Upper lobe of right lung (tissue), 1 donor: ENCODE measurements around the gene SETD3. TPM values are rescaled to one million over a fixed set of nuclear protein-coding genes. Genes with fewer than 3 reads are reported as not detected.

Experiments used
- ATAC-seq: fragments of 200-7000 bp; cut with Tn5 transposase; one replicate; pipeline ENCODE4 v1.9.1; 2020; ENCODE audit warnings: mild to moderate bottlenecking, moderate library complexity
- DNase-seq: peaks from one replicate; pipeline ENCODE4 v3.0.0-alpha.2; 2020
- H3K27ac ChIP-seq: fragments of 200-600 bp; one replicate; pipeline ENCODE4 v1.8.0; 2022
- H3K27me3 ChIP-seq: fragments of 200-600 bp; one replicate; pipeline ENCODE4 v1.8.0; 2022; ENCODE audit warnings: mild to moderate bottlenecking
- H3K36me3 ChIP-seq: fragments of 200-600 bp; one replicate; pipeline ENCODE4 v1.8.0; 2022
- H3K4me1 ChIP-seq: fragments of 200-600 bp; one replicate; pipeline ENCODE4 v1.8.0; 2022
- H3K4me3 ChIP-seq: fragments of 200-600 bp; one replicate; pipeline ENCODE4 v1.8.0; 2022; ENCODE audit warnings: mild to moderate bottlenecking
- H3K9me3 ChIP-seq: fragments of 200-600 bp; one replicate; pipeline ENCODE4 v1.8.0; 2022
- intact Hi-C: fragments of 100-400 bp; cut with DNase I; formaldehyde crosslinking; loops from one replicate; pipeline ENCODE4 v1.11.0; 2022
- total RNA-seq: library from RNA; stranded (reverse); fragmentation: NEBNext Ultra II Directional; extraction: Animal tissue kit (Norgen Biotek cat#: 25700); gene quantifications from one replicate; pipeline ENCODE4 v1.2.1, GENCODE V29; 2021
- TF ChIP-seq, protein P1 (sequence below): fragments of 200-600 bp; IDR thresholded peaks from one replicate; pipeline ENCODE4 v1.8.0; 2022; ENCODE audit warnings: antibody characterized with exemption
- donor health status: DM: no; HTN: yes; CAD: no; lungs with severe emphysema.

The SETD3 gene
- total RNA-seq, 1 donor from 2014 or later: 90.3 TPM

DNA sequence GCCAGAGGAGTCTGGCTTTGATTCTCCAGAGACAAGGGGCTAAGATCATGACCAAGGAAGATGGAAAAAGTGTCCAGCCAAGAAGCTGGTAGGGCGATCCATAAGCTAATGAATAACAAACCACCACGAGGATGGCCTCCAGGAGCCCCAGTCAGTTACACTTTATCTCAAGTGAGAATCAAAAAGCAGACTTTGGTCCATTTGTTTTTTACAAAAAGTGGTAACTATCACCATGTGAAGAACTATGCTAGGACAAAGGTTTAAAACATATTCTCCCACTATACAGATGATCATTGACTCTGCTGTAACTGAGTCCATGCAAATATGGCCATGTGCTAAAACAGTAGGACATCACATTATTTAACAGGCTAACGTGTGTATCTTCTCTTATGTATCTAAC, 13.9 kb downstream of the SETD3 start:
- TF ChIP-seq, protein P1, sequence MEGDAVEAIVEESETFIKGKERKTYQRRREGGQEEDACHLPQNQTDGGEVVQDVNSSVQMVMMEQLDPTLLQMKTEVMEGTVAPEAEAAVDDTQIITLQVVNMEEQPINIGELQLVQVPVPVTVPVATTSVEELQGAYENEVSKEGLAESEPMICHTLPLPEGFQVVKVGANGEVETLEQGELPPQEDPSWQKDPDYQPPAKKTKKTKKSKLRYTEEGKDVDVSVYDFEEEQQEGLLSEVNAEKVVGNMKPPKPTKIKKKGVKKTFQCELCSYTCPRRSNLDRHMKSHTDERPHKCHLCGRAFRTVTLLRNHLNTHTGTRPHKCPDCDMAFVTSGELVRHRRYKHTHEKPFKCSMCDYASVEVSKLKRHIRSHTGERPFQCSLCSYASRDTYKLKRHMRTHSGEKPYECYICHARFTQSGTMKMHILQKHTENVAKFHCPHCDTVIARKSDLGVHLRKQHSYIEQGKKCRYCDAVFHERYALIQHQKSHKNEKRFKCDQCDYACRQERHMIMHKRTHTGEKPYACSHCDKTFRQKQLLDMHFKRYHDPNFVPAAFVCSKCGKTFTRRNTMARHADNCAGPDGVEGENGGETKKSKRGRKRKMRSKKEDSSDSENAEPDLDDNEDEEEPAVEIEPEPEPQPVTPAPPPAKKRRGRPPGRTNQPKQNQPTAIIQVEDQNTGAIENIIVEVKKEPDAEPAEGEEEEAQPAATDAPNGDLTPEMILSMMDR: no peak
- DNase-seq: no peak
- no peak for ATAC-seq
- no peaks in the 10 kb centered on the region for H3K9me3 ChIP-seq
- intact Hi-C loops: no loop called here
- no peak overlapping the region for H3K27ac ChIP-seq
- H3K4me1 ChIP-seq: peaks cover 15% of the 10 kb centered on the region
- no peak overlapping the region for H3K4me3 ChIP-seq
- H3K36me3 ChIP-seq: peaks cover 36% of the 10 kb centered on the region
- no peaks in the 10 kb centered on the region for H3K27me3 ChIP-seq

DNA sequence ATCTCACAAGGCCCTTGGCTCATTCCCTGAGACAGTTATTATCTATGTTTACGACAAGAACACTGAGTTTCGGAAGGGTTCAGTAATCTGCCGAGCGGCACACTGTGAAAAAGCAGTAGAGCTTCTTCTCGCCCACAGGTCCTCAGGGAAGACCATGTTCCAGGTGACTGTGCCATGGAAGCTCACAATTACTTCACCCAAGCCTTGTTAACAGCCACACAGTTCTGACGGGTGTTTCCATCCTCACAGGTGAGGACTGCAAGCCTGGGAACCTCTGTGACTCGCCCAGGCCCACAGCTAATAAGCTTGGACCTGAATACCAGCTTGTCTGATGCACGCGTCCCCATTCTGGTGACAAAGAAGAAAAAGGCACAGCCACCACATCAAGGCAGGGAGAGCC, 15.4 kb downstream of the SETD3 start:
- peaks cover 51% of the 10 kb centered on the region for H3K36me3 ChIP-seq
- H3K9me3 ChIP-seq: no peaks in the 10 kb centered on the region
- peaks cover 15% of the 10 kb centered on the region for H3K4me1 ChIP-seq
- intact Hi-C loops: no loop called here
- no peak overlapping the region for H3K4me3 ChIP-seq
- TF ChIP-seq, protein P1: no peak
- H3K27me3 ChIP-seq: no peaks in the 10 kb centered on the region
- ATAC-seq (no peak), DNase-seq (no peak)
- H3K27ac ChIP-seq: no peak overlapping the region

DNA sequence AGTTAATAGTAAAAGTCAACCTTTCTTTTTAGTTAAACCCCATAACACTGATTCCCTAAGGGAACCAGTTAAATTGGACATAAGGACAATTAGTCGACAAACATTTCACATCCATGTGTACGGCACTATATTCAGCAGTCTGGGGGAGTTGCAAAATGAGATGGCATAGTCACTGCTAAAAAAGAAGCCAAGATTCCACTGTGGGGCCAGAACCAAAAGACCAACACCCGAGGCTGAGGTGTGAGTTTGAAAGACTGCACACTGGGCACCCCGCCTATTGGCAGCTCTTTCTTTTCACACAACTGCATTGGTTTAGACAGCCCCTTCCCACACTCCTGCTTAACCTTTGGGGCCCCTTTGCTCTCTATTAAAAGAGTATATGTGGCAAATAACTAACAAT, 16.7 kb downstream of the SETD3 start:
- intact Hi-C loops: no loop called here
- ATAC-seq (no peak), DNase-seq (no peak)
- no peak overlapping the region for H3K4me3 ChIP-seq
- no peaks in the 10 kb centered on the region for H3K9me3 ChIP-seq
- H3K36me3 ChIP-seq: peaks cover 64% of the 10 kb centered on the region
- H3K4me1 ChIP-seq: peaks cover 15% of the 10 kb centered on the region
- H3K27ac ChIP-seq: no peak overlapping the region
- H3K27me3 ChIP-seq: no peaks in the 10 kb centered on the region
- TF ChIP-seq, protein P1: no peak

GRCh38 chr14:99462210-99462609, 18.4 kb downstream of the SETD3 start:
- TF ChIP-seq, protein P1: no peak
- ATAC-seq: no peak

GRCh38 chr14:99461411-99462085, 19.1 kb downstream of the SETD3 start:
- ATAC-seq (no peak), DNase-seq (no peak)
- no peak overlapping the region for H3K27ac ChIP-seq
- H3K36me3 ChIP-seq: peaks cover 89% of the 10 kb centered on the region
- H3K4me1 ChIP-seq: no peaks in the 10 kb centered on the region
- H3K9me3 ChIP-seq: no peaks in the 10 kb centered on the region
- TF ChIP-seq, protein P1: no peak
- no peak overlapping the region for H3K4me3 ChIP-seq
- no peaks in the 10 kb centered on the region for H3K27me3 ChIP-seq
- intact Hi-C loops: no loop called here

More at GRCh38 chr14:99462210-99462609, 18.4 kb downstream of the SETD3 start:
- Histone ChIP-seq H3K9me3 (no peaks in the 10 kb centered on the region), H3K36me3 (peaks cover 82% of the 10 kb centered on the region), H3K4me3 (no peak overlapping the region), H3K4me1 (peaks cover under 1% of the 10 kb centered on the region), H3K27ac (no peak overlapping the region), H3K27me3 (no peaks in the 10 kb centered on the region)
- intact Hi-C loops: no loop called here
- DNase-seq: no peak

GRCh38 chr14:99460793-99461192, 19.9 kb downstream of the SETD3 start:
- Histone ChIP-seq H3K27ac (no peak overlapping the region), H3K36me3 (peaks cover 96% of the 10 kb centered on the region), H3K9me3 (no peaks in the 10 kb centered on the region), H3K4me1 (no peaks in the 10 kb centered on the region), H3K27me3 (no peaks in the 10 kb centered on the region), H3K4me3 (no peak overlapping the region)
- ATAC-seq: no peak
- intact Hi-C loops: no loop called here
- TF ChIP-seq, protein P1: no peak
- no peak for DNase-seq
